PC-3 (cell line): ENCODE results near the gene TNK1. TPM values are rescaled to one million over a fixed set of nuclear protein-coding genes. Genes with fewer than 3 reads are reported as not detected.

Experiments used
- ATAC-seq: fragments of 200-7000 bp; cut with Tn5 transposase; 2 replicates; pipeline ENCODE4 v1.9.1; 2020; ENCODE audit warnings: mild to moderate bottlenecking, moderate library complexity
- BruUV-seq: library from RNA; stranded (reverse); fragments of 400-500 nt; replicated peaks from 2 replicates; lab custom pipeline; 2021; lab: Mats Ljungman, UMichigan
- CTCF ChIA-PET: fragments of 300-600 bp; sonication (Branson Sonifier 250); formaldehyde crosslinking; loops from one replicate; lab custom pipeline; 2022; ENCODE audit warnings: antibody characterized with exemption; lab: Charles Lee
- POLR2A ChIA-PET: fragments of 300-600 bp; sonication (Branson Sonifier 250); formaldehyde crosslinking; loops from one replicate; lab custom pipeline; 2022; ENCODE audit warnings: antibody characterized with exemption; ENCODE audit not compliant: unreplicated experiment; lab: Charles Lee
- DNase-seq: peaks from one replicate; pipeline ENCODE4 v3.0.0-alpha.2; 2015
- H2AFZ ChIP-seq: fragments of 300-600 bp; sonication (generic); 2 replicates; pipeline ENCODE4 v1.6.0; 2016; ENCODE audit warnings: antibody characterized with exemption, low read length
- H3F3A ChIP-seq: fragments of 300-600 bp; sonication (generic); one replicate; pipeline ENCODE4 v1.6.0; 2017; ENCODE audit warnings: antibody characterized with exemption, low read length, control low read depth, mild to moderate bottlenecking; ENCODE audit not compliant: unreplicated experiment
- H3K27ac ChIP-seq: fragments of 300-600 bp; sonication (generic); 2 replicates; pipeline ENCODE4 v1.5.1; 2016; ENCODE audit warnings: mild to moderate bottlenecking, low read length
- H3K27me3 ChIP-seq: fragments of 300-600 bp; sonication (generic); 2 replicates; pipeline ENCODE4 v1.6.1; 2016; ENCODE audit warnings: low read length, mixed read lengths
- H3K36me3 ChIP-seq: fragments of 300-600 bp; sonication (generic); 2 replicates; pipeline ENCODE4 v1.6.1; 2016; ENCODE audit warnings: low read depth, mixed run types, low read length, mixed read lengths
- H3K4me1 ChIP-seq: fragments of 300-600 bp; sonication (generic); 2 replicates; pipeline ENCODE4 v1.5.1; 2016; ENCODE audit warnings: low read length; ENCODE audit not compliant: insufficient read depth
- H3K4me2 ChIP-seq: fragments of 300-600 bp; sonication (generic); 2 replicates; pipeline ENCODE4 v1.6.0; 2016; ENCODE audit warnings: low read length
- H3K4me3 ChIP-seq: fragments of 300-600 bp; sonication (generic); 2 replicates; pipeline ENCODE4 v1.5.1; 2016; ENCODE audit warnings: mild to moderate bottlenecking, low read length, mixed read lengths
- H3K79me2 ChIP-seq: fragments of 300-600 bp; sonication (generic); 2 replicates; pipeline ENCODE4 v1.6.1; 2017; ENCODE audit warnings: low read length, mixed read lengths
- H3K9ac ChIP-seq: fragments of 300-600 bp; sonication (generic); 2 replicates; pipeline ENCODE4 v1.6.0; 2016; ENCODE audit warnings: mild to moderate bottlenecking, low read length
- H3K9me2 ChIP-seq: fragments of 300-600 bp; sonication (generic); replicated peaks from 2 replicates; pipeline ENCODE4 v1.6.1; 2016; ENCODE audit warnings: mixed run types, low read length, mixed read lengths
- H3K9me3 ChIP-seq: fragments of 300-600 bp; sonication (generic); 2 replicates; pipeline ENCODE4 v1.6.1; 2016; ENCODE audit warnings: low read length, mixed read lengths
- H4K20me1 ChIP-seq: fragments of 300-600 bp; sonication (generic); 2 replicates; pipeline ENCODE4 v1.6.1; 2016; ENCODE audit warnings: low read length, mixed read lengths
- EZH2 ChIP-seq: fragments of 300-600 bp; sonication (generic); IDR thresholded peaks from one replicate; pipeline ENCODE4 v1.6.1; 2017; ENCODE audit warnings: antibody characterized with exemption, mild to moderate bottlenecking, low read length; ENCODE audit not compliant: unreplicated experiment
- EZH2phosphoT487 ChIP-seq: fragments of 300-600 bp; sonication (generic); IDR thresholded peaks from 2 replicates; pipeline ENCODE4 v1.6.1; 2018; ENCODE audit warnings: mild to moderate bottlenecking, antibody characterized with exemption, low read length, borderline replicate concordance
- intact Hi-C: fragments of 100-400 bp; cut with micrococcal nuclease; formaldehyde crosslinking; loops from 2 replicates; pipeline ENCODE4 v1.9.0; 2023
- total RNA-seq: library from RNA; depleted of rRNA; stranded (reverse); fragments of >200 nt; gene quantifications from 2 replicates; pipeline ENCODE4 v1.2.3, GENCODE V29; 2014
- TF ChIP-seq, protein P1 (sequence below): fragments of 300-600 bp; sonication (generic); conservative IDR thresholded peaks from 2 replicates; pipeline ENCODE4 v1.5.1; 2017; ENCODE audit warnings: antibody characterized with exemption, low read depth, mild to moderate bottlenecking, low read length

Gene TNK1
- total RNA-seq, 1 experiment from 2014 or later: 10.8 TPM

DNA sequence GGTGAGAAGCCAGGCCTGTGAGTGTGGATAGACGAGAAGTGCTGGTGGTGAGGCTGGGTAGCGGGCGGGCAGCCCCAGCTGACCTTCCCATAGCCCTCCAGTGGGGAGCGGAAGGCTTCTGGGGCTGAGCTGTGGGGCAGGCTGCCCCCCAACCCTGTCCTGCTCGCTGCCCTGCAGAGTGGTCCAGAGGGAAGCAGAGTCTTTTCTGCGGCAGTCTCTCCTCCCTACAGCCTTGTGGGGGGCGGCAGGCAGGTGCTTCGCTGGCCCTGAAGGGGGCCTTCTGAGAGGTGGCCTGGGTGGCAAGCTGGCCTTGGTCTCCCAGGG lies 30.5 kb downstream of the TNK1 start:
- ATAC-seq (no peak), DNase-seq (no peak)
- Histone ChIP-seq H3K9me2 (no peaks in the 10 kb centered on the region), H3F3A (no peaks in the 10 kb centered on the region), H3K4me1 (no peaks in the 10 kb centered on the region), H3K9ac (no peak overlapping the region), H3K79me2 (no peaks in the 10 kb centered on the region), H3K27me3 (no peaks in the 10 kb centered on the region), H2AFZ (no peak overlapping the region), H3K9me3 (no peaks in the 10 kb centered on the region), H3K27ac (no peak overlapping the region), H3K36me3 (no peaks in the 10 kb centered on the region), H3K4me3 (no peak overlapping the region), H3K4me2 (no peak overlapping the region), H4K20me1 (no peaks in the 10 kb centered on the region)
- ChIA-PET CTCF (no interaction called here), POLR2A (no interaction called here)
- BruUV-seq: no TSS peak
- TF ChIP-seq EZH2phosphoT487 (no peak), EZH2 (no peak)
- TF ChIP-seq, protein P1, sequence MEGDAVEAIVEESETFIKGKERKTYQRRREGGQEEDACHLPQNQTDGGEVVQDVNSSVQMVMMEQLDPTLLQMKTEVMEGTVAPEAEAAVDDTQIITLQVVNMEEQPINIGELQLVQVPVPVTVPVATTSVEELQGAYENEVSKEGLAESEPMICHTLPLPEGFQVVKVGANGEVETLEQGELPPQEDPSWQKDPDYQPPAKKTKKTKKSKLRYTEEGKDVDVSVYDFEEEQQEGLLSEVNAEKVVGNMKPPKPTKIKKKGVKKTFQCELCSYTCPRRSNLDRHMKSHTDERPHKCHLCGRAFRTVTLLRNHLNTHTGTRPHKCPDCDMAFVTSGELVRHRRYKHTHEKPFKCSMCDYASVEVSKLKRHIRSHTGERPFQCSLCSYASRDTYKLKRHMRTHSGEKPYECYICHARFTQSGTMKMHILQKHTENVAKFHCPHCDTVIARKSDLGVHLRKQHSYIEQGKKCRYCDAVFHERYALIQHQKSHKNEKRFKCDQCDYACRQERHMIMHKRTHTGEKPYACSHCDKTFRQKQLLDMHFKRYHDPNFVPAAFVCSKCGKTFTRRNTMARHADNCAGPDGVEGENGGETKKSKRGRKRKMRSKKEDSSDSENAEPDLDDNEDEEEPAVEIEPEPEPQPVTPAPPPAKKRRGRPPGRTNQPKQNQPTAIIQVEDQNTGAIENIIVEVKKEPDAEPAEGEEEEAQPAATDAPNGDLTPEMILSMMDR: no peak
- intact Hi-C loops: no loop called here

DNA sequence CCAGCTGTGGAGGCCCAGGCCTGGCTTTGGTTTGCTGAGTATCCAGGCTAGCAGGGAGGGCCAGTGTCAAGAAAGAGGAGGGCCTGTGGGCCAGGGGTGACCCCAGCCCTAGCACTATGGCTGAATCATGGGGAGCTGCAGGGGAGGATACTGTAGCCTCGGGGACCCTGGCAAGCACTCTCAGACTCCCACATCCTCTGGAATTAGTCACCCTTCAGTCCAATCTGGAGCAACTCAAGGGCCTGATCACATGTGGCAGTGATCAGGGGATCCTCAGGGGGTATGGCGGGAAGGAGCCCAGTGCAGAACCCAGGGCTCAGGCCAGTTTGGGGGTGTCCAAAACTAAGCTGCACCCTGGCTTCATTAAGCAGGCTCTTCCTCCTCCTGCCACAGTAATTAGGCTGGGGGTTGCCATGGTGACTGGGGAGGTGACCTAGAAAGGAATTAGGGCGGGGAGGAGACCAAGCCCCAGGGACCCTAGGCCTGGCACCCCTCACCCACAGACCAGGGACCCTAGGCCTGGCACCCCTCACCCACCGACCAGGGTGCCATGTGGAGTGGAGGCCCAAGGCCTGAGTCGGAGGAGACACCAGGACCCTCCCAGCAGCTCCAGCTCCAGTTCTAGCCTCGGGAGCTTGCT lies 32.6 kb downstream of the TNK1 start:
- peak; percentile 21 for DNase-seq
- H3K4me1 ChIP-seq: no peaks in the 10 kb centered on the region
- no peaks in the 10 kb centered on the region for H3K9me2 ChIP-seq
- BruUV-seq: no TSS peak
- CTCF ChIA-PET: no interaction called here
- H3K27ac ChIP-seq: no peak overlapping the region
- H2AFZ ChIP-seq: no peak overlapping the region
- no peaks in the 10 kb centered on the region for H3K36me3 ChIP-seq
- H3K79me2 ChIP-seq: no peaks in the 10 kb centered on the region
- no peaks in the 10 kb centered on the region for H3K9me3 ChIP-seq
- POLR2A ChIA-PET: no interaction called here
- TF ChIP-seq, protein P1: no peak
- TF ChIP-seq EZH2phosphoT487: no peak
- TF ChIP-seq EZH2: no peak
- H3K27me3 ChIP-seq: no peaks in the 10 kb centered on the region
- no peak overlapping the region for H3K4me3 ChIP-seq
- no peak overlapping the region for H3K9ac ChIP-seq
- no peak for ATAC-seq
- intact Hi-C loops: no loop called here
- no peaks in the 10 kb centered on the region for H3F3A ChIP-seq
- H4K20me1 ChIP-seq: no peaks in the 10 kb centered on the region
- no peak overlapping the region for H3K4me2 ChIP-seq

DNA sequence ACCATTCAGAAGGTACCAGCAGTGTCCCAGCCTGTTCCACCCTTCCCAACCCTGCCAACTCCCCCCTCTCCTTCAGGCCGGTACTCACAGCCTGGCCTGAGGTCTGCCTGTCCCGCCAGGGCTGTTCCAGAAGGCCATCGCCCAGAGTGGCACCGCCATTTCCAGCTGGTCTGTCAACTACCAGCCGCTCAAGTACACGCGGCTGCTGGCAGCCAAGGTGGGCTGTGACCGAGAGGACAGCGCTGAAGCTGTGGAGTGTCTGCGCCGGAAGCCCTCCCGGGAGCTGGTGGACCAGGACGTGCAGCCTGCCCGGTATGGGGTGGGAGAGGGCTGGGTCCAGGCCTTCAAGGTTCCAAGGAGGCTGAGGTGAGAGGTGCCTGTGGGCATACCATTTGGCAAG lies 33.9 kb downstream of the TNK1 start:
- POLR2A ChIA-PET: no interaction called here
- no peaks in the 10 kb centered on the region for H3K79me2 ChIP-seq
- no peaks in the 10 kb centered on the region for H3K4me1 ChIP-seq
- H3K4me2 ChIP-seq: no peak overlapping the region
- no TSS peak for BruUV-seq
- no peaks in the 10 kb centered on the region for H3K36me3 ChIP-seq
- ATAC-seq (no peak), DNase-seq (no peak)
- no peaks in the 10 kb centered on the region for H3F3A ChIP-seq
- no peak overlapping the region for H3K27ac ChIP-seq
- CTCF ChIA-PET: no interaction called here
- intact Hi-C loops: no loop called here
- H3K4me3 ChIP-seq: no peak overlapping the region
- H4K20me1 ChIP-seq: no peaks in the 10 kb centered on the region
- no peak overlapping the region for H2AFZ ChIP-seq
- H3K9ac ChIP-seq: no peak overlapping the region
- no peaks in the 10 kb centered on the region for H3K9me3 ChIP-seq
- TF ChIP-seq EZH2: no peak
- no peak for TF ChIP-seq EZH2phosphoT487
- TF ChIP-seq, protein P1: no peak
- no peaks in the 10 kb centered on the region for H3K27me3 ChIP-seq
- H3K9me2 ChIP-seq: no peaks in the 10 kb centered on the region
